AG09309 (cell line): ENCODE data around the gene NTNG1.

Source experiments
- DNase-seq: peaks from one replicate; pipeline ENCODE4 v3.0.0-alpha.2; 2010; ENCODE audit warnings: low read depth
- H3K4me3 ChIP-seq: 2 replicates; pipeline ENCODE4 v1.5.1; 2011; ENCODE audit warnings: mild to moderate bottlenecking, low read depth, low read length, moderate library complexity; ENCODE audit not compliant: control insufficient read depth
- TF ChIP-seq, protein P1 (sequence below): IDR thresholded peaks from 2 replicates; pipeline ENCODE4 v1.5.1; 2011; ENCODE audit warnings: mild to moderate bottlenecking, low read depth, low read length, inconsistent platforms; ENCODE audit not compliant: insufficient read depth, control insufficient read depth; ENCODE audit errors: missing control alignments

NTNG1 gene

GRCh38 chr1:107378866-107379265 lies 238.0 kb downstream of the NTNG1 start:
- TF ChIP-seq, protein P1, sequence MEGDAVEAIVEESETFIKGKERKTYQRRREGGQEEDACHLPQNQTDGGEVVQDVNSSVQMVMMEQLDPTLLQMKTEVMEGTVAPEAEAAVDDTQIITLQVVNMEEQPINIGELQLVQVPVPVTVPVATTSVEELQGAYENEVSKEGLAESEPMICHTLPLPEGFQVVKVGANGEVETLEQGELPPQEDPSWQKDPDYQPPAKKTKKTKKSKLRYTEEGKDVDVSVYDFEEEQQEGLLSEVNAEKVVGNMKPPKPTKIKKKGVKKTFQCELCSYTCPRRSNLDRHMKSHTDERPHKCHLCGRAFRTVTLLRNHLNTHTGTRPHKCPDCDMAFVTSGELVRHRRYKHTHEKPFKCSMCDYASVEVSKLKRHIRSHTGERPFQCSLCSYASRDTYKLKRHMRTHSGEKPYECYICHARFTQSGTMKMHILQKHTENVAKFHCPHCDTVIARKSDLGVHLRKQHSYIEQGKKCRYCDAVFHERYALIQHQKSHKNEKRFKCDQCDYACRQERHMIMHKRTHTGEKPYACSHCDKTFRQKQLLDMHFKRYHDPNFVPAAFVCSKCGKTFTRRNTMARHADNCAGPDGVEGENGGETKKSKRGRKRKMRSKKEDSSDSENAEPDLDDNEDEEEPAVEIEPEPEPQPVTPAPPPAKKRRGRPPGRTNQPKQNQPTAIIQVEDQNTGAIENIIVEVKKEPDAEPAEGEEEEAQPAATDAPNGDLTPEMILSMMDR = no peak
- no peak overlapping the region for H3K4me3 ChIP-seq
- no peak for DNase-seq

- TF ChIP-seq, protein P1 = no peak
- no peak for DNase-seq
- no peak overlapping the region for H3K4me3 ChIP-seq
These were observed 239.0 kb downstream of the NTNG1 start for GRCh38 chr1:107379826-107380225.

DNA sequence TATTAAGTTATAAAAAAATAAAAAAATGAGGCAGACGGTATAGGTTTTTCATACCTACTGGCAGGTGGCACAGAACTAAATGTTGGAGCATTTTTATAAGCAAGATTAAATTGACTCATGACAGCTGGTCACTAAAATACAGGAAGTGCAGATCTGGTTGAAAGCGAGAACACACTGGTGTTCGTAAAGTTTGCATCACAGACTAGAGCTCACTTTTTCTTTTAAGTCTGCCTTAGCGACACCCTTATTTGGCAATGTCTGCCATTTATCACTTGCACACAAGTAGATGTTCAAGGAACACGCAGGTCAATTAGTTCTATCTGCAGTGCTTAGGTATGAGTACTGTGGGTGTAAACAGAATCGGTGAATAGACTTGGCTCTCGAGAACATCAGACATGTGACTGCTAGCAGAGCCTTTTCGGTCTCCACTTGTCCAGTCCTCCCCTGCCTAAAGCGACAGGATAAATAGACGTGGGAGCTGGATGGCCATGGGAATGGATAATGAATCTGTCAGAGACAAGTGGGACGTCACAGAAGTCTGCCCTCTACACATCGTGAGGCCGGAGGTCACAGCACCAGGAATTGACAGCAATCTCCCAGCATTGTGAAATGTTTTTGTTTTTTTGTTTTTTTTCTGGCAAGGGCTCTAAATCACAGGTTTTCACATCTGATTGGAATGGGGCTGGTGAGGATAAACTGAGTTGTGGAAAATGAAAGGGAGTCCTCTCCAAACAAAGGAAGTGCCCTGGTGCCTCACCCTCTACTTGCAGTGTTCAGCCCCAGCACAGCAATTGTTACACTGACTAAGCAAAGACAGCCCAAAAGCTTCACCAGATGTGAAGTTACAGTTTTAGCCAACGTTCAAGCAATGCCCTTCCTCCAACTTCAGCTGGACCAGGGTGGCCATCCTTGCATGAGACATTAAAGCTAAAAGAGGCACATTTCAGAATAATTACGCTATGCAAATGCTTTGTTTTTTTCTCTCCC lies 248.9 kb downstream of the NTNG1 start:
- no peak for DNase-seq
- TF ChIP-seq, protein P1 = no peak
- H3K4me3 ChIP-seq = no peak overlapping the region

DNA sequence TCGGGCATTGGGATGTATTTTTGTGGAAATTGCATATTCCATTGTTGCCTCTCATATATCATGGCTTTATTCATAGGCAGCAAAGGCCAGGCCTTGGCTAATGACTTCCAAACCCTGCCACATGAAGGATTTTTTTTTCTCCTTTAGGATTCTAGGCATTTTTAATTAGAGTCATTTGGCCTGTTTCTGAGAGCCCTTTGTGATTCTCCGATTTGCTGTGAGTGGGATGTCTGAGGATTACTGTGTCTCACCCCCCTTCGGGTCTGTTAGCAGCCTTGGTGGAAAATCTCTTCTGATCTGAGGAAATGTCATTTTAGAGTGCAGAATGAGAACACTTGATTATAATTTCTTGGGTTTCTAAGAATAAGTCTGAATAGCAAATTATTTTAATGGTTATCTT lies 253.5 kb downstream of the NTNG1 start:
- TF ChIP-seq, protein P1 = no peak
- no peak for DNase-seq
- no peak overlapping the region for H3K4me3 ChIP-seq

DNA sequence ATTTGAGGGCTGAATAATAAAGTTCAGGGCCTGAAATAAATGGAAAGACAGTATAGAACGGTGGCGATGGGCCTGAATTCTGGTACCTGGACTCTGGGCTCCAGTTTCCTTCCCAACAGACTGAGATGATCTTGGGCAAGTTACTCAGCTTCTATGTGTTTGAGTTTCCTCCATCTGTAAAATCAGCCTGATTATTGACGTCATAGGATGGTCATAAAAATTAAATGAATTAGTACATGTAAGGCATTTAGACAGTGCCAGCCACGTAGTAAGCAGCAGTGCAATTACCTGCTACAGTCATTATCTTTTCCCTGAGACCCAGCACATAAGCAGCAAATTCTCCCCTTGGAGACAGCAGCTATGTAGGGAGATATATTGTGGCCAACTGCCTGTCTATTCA lies 260.9 kb downstream of the NTNG1 start:
- no peak overlapping the region for H3K4me3 ChIP-seq
- TF ChIP-seq, protein P1 = no peak
- DNase-seq = no peak

- peak; percentile 37 for DNase-seq
- H3K4me3 ChIP-seq = no peak overlapping the region
- TF ChIP-seq, protein P1 = no peak
These were observed 263.9 kb downstream of the NTNG1 start for GRCh38 chr1:107404756-107405155.
